Suppressor macrophage treated with lipopolysaccharide for 1 hour (primary cell): Measurements from ENCODE around the gene AHRR.

Source experiments
- DNase-seq, 3 donors: peaks; one replicate each; pipeline ENCODE4 v3.0.0-alpha.2; 2020 to 2022

The AHRR gene

DNA sequence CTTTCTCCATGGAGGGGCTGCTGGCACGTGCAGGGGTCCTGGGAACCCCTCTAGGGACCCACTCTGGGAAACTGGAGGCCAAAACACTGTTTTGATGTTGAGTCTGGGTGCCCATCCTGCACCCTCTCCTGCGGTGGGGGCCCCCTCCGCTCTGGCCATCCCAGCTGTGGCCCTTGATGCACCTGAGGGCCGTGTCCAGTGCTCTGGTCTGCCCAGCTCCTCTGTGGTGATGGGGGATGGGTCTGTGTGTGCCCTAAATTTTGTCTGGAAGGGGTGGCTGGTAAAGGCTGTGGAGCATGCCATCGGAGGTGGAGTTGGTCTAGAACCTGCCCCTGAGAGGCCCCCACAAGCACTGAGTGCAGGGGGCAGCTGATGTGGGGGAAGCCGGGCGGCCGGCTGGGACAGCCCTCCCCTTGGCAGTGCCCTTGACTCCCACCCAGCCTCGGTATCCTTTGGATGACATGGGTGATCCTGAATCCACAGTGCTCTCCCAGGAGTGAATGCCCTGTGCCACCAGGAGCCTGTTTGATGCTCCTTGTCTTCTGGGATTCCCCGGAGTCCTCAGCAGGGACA lies 26.3 kb downstream of the AHRR start:
- no peak for DNase-seq

DNA sequence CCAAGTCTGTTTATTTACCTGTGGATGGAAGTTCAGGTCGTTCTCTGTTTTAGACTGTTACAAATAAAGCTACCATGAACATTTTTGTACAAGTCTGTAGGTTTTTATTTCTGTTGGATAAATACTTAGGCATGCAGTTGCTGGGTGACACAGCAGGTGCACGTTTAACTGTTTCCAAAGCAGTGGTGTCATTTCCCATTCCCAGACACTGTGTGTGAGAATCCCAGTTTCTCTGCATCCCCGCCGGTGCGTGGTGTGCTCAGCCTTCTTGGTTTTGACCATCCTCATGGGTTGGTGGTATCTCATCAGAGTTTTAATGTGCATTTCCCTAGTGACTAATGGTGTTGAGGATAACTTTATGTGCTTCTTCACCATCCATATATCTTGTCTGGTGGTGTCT lies 27.2 kb downstream of the AHRR start:
- DNase-seq = no peak

DNA sequence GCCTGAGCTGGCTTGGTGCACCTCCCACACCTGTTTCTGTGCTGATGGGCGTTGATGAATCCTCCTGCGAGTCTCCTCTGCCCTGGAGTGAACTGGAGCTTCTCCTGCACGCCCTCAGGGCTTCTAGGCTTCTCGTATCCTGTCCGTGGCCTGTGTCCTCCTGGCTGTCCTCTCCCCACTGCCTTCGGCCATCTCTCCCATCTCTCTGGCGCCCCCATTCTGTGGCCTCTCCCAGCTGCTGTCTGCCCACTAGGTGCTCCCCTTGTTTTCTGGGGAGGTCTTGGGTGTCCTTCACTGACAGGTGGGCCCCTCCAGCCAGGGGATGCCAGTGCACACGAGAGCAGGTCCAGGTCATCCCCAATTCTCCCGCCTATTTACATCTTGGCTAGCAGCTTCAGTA lies 28.8 kb downstream of the AHRR start:
- DNase-seq = no peak

DNA sequence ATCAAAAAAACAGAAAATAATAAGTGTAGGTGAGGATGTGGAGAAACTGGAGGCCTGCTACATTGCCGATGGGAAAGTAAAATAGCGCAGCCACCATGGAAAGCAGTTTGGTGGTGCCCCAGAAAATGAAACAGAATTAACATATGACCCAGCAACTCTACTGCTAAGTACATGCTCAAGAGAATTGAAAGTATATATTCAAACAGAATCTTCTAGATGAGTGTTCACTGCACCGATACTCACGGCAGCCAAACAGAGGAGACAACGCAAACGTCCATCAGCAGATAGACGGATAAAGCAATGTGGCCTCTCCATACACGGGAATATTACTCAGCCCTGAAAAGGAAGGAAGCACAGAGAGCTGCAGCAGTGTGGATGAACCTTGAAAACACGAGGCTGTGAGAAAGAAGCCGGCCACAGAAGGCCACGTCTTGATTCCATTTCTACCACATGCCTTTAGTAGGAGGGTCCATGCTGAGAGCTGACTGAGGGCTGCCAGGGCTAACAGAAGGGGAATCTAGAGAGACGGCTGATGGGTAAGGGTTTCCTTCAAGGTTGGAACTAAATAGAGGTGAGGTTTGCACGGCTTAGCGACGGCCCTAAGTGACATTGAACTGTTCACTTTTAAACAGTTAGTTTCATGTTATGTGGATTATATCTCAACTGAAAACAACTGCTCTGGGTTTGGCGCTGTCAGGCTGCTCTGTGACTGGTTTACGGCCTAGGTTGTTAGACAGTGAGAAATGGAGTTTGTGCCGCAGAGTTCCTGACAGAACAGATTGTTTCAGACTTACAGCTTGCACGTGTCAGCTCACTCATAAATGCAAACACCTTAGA lies 29.8 kb downstream of the AHRR start:
- no peak for DNase-seq

DNA sequence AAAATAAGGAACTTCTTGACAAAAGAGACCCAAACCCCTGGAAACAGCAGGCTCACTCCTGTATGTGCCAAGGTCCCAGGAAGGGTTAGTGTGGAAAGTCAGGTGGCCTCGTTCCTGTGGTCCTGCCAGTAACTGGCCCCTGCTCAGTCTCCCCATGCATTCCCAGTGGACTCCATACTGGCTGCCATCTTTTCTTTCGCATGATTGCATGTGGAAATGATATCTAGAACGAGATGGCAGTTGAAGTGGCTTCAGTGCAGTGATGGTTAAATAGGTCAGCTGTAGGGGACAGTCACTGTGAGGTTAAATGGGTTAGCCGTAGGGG lies 30.4 kb downstream of the AHRR start:
- DNase-seq = no peak

DNA sequence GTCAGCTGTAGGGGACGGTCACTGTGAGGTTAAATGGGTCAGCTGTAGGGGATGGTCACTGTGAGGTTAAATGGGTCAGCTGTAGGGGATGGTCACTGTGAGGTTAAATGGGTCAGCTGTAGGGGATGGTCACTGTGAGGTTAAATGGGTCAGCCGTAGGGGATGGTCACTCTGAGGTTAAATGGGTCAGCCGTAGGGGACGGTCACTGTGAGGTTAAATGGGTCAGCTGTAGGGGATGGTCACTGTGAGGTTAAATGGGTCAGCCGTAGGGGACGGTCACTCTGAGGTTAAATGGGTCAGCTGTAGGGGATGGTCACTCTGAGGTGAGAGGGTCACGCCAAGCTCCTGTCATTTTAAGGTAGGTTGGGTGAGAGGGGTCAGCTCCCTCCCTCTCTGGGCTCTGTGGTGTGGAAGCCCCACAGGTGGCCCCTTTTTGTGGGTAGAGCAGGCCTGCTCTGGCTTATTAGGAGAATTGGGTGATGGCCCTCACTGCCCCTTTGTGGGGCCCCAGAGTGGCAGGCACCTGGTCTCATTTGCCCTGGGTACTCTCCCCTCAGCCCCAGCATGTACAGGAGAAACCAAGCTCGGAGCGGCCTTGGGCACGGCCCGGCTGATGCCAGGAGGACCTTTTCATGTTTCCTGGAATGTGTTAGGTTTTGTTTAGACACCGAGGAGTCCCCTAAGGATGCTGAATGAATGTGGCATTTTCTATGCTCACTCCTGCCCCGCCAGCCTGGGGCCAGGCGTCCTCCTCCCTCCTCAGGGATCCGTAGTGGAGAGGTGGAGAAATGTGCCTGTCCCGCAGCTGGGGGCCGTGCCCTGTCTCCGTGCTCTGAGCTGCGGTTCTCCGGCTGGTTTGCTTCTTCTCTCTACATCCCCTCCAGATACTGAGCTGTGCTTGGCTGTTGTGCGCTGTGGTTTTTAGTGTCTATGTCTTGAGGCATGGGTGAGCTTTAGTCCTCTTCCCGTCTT lies 31.4 kb downstream of the AHRR start:
- no peak for DNase-seq

DNA sequence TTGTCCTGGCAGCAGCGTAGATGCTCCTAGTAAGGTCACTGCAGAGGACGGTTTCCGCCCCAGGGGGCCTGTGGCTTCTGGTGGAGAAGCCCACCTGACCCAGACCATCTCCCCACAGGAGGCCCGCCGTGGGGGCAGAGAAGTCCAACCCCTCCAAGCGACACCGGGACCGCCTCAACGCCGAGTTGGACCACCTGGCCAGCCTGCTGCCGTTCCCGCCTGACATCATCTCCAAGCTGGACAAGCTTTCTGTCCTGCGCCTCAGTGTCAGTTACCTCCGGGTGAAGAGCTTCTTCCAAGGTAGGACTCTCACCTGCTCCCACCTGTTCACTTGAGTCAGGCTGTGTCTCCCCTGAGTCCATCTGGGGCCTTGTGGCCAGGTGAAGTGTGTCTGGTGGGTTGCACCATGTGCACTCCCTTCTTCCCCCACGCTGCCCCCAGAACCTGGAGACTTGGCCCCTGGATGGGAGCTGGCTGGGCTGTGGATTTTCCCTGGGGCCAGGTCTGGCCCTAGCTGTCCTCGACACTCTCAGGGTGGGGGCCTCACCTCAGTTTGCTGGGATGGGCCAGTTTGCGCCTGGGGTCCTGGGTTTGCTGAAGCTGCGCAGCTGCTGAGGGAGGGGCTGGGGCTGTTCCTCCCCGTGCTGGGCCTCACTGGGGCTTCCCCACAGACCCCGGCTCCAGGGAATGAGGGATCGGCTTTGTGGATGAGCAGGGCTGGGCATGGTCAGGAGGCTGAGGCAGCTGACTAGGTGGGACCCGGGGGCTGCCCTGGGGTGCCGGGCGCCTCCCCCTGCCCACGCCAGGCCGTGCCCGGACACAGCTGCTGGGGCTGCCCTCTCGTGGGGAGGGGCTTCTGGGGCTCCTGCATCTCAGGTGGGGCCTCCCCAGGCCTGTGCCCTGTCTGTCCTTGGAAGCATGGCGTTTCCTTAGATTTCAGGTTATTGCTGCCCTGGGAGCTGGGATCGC lies 32.4 kb downstream of the AHRR start:
- no peak for DNase-seq

DNA sequence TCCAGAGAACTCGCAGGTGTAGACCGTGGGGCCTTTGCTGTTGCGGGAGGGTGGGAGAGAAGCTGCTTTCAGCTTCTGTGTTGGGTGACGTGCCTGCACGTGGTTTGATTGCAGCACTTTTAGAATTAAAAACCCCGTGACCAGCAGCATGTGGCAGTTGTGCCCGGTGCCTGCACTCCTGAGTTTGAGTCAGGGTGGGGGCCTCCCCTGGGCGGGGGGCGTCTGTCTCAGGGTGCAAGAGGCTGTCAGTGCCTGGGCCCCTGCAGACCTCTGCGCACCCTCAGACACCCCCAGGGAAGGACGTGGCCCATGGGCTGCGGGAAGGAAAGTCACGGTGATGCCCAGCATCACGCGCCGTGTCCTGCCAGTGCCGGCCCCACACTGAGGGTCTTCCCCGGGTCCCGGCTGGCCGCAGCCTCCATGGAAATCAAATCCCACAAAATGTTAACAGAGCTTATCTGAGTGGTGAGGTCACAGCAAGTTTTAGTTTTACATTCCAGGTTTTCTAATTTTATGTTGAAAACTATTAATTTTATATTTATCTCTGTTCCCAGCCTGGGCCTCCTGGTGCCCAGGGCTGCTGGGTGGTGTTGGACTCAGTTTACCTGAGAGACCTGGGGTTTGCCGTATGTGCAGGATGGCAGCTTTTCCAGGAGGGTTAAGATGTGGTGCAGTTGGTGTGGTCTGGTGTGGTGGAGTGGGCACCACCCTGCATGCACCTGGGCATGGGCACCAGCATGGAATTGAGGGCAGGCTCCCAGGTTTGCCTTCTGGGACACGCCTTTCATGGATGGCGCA lies 33.3 kb downstream of the AHRR start:
- no peak for DNase-seq

DNA sequence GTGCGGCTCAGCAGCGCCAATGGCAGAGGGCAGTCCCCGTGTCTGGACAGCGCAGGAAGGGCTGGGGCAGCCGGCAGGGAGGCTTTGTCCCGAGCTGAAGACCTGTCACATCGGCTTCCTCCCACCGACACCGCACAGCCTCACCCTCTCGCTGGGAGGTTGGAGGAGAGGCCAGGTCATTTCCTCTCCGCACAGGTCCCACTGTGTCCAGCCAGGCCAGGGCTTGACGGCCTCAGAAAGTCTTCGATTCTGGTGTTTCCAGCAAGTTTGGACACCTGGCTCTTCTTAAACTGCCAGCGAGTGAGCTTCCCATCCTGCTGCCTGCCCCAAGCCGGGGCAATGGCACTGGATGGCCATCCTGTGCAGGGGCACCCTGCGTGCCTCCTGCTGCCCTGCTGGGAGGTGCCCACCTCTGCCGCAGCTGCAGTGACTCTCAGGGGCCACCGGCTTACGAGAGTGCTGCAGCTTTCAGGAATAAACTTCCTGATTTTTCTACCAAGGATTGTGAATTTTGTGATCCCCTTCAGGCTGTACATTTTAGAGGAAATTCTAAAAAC lies 33.9 kb downstream of the AHRR start:
- no peak for DNase-seq

DNA sequence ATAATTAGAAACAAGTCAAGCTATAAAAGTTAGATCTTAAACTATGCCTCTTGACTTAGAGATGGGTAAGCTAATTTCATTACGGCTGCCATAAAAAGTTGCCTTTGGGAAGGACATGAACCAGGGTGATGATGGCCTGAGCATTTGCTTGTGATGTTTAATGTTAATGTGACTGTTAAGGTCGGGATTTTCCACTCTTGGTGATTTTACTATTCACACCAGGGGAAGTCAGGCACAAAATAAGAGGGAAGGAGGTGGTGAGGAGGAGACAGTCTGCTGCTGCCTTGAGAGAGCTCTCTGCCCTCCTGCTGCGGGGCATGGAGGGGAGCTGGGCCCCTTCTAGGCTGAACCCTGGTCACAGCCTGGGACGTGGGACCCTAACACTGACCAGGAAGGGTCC lies 34.4 kb downstream of the AHRR start:
- peak; percentile 43 to 53 (median 45) for DNase-seq

DNA sequence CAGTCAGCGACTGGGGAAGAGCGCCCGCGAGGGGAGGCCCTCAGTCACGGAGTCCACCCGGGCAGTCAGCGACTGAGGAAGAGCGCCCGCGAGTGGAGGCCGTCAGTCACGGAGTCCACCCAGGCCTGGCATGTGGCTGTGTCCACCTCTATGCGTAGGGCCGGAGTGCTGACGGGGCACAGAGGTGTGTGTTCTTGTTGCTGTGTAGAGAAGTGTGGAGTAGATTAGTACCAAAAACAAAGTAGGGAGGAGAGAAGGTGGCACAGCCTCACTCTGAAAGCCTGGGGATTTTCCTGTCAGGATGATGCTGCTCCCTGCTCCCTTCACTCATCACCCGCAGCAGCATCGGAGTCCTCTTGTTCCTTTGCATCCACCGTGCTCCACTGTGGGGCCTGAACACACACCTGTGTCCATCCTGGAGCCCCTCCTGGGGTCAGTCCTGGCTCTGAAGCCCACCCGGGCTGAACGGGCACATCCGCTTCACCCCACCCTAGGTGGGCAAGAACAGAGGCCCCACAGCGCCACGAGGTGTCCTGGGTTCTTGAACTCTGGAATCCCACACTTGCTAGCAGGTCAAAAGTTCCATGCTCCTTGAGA lies 37.9 kb downstream of the AHRR start:
- no peak for DNase-seq

DNA sequence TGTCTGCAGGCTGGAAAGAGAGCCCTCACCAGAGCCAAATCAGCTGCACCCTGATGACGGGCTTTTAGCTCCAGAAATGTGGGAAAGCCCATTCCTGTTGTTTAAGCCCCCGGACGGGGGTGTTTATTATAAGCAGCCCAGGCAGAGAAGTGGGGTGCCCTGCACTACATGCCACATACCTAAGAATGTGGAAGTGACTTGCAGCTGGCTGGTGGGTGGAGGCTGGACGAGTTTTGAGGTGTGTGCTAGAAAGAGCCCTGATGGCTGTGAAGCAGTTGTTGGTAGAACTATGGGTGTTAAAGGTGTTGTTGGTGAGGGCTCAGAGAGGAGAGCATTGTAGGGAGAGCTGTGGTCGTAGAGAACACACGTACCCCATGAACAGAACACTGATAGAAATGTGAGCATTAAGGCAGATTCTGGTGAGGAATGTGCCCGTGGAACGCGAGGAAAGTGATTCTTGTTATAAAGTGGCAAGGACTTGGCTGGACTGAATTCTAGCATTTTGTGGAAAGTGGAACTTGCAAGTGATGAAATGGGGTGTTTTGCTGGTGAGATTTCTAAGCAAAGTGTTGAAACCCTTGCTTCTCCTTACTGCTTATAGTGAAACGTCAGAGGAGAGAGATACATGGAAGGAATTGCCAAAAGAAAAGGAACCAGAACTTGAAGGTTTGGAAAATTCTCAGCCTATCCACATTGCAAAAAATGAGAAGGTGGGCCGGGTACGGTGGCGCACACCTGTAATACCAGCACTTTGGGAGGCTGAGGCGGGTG lies 38.9 kb downstream of the AHRR start:
- peak; percentile 71 to 88 (median 88) for DNase-seq

DNA sequence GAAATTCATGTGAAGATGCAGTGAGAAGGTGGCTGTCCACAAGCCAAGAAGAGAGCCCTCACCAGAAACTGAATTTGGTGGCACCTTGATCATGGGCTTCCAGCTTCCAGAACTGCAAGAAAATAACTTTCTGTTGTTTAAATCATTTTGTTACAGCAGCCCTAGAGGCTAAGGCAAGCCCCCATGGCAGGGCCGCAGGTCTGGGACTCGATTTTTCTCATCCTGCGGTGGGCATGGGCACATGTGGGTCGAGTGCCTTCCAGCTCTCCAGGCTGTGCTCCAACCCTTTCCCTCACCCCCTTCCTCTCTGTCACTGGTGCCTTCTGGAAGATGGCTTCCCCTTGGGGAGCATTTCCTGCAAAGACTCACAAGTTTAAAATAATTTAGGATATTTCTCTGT lies 40.7 kb downstream of the AHRR start:
- DNase-seq = no peak

DNA sequence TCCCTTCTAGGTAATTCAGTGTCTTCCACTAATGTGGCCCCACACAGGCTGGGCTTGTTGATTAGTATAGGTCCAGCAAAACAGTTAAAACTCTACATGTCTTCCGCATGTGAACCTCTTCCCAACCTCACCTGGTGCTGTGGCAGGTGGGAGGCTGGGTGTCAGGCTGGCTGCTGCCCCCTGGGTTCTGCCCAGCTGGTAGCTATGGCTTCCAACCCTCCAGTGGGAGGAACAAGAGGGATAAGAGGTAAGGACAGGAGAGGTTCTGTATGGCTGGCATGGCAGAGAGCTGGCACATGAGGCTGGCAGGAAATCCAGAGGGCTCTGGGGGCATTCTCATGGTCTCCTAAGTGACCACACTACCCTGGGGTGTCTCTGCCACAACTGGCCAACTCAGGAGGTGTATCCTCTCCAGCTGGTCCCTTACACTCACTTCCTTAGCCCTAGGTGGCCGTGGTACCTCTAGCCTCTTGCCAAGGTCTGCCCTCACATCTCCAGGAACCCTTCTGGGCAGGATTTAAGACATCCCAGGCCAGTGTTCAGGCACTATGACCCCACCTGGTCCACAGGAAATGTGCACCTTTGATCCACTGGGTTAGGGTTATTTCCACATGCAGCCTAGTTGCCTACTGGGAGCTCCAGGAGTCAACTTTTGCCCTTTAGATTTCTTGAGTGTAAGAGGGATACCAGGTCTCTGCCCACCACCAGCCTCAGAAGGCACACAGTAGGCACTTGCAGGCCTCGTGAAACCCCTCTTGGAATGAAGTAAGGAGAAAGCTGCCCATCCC lies 41.7 kb downstream of the AHRR start:
- DNase-seq = no peak

DNA sequence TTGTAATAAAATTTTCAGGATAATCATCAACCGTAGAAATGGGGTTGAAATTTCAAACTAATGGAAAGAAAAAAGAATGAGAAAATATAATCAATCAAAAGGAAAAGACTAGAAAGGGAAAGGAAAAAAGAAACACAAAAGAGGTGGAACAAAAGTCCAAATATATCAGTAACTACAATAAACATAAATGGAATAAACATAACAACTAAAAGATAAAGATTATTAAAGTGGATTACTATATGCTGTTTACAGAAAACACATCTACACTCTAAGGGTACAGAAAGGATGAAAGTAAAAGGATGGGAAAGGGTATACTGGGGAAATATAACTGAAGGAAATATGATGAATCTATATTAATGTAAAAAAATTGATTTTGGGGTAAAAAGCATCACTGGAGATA lies 43.0 kb downstream of the AHRR start:
- DNase-seq = no peak

DNA sequence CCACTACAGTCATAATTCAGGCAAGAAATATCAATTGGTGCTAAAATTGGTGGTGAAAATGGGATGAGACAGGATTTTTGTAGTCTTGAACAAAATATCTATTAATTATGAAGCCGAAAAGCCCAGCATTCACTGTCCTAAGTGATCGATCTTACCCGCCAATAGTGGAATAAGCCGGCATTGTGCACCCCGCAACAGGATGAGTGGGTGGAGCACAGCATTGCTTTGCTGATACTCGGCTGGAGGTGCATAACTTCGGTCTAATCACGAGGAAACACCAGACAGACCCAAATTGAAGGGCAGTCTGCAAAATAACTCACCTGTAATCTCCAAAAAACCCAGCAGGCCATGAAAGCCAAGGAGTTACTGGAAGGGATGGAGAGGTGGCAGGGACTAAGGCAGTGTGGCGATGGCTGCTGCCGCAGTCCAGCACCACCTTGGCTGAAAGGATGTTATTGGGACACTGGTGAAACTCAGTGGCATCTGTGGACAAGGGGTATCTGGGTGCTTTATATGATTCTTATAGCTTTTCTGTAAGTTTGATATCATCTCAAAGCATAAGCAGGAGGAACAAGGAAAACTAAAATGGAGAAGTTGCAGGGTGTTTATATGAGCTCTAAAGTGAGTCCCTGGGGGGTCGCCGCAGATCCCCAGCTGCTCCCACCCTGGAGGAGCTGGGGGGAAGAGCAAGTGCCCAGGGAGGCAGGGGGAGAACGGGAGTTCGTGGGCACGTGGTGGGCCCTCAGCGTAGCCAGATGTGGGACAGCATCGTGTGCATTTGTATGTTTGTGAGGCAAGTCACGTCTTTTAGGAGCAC lies 45.2 kb downstream of the AHRR start:
- no peak for DNase-seq

DNA sequence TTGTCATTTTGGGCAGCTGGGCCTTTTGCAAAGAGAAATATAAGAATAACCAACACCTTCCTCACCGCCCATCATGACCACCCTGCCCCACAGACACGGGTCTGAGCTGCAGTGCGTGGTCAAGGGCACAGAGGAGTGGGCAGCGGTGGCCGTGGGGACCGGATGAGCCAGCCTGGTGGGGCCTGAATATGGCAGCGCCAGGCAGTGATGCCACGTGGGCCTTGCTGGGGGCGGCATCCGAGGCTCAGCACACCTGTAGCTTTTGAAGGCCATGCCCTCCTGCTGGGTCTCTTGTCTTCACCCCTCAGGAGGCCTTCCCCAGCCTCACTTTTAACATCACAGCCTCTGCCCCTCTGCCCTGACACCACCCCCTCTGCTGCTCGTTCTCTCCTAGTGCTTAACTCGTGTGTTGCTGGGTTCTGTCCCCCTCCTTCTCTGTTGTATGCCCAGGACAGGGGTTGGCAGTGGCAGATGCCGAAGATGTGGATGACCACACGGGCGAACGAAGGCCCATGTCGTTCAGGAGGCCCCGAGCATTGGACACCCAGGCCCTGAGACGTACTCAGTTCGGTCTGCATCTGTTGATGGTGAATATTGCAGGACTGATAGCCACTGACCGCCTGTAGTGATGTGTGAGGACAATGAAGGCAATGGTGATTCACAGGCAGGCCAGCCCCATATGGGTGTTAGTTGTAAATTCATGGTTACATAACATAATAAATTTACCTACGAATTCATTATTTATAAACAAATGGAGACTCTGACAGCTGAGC lies 46.0 kb downstream of the AHRR start:
- DNase-seq = no peak
